Peyer's patch (tissue), 4 donors: ENCODE measurements around the gene ATP11A. TPM values are rescaled to one million over a fixed set of nuclear protein-coding genes. Genes with fewer than 3 reads are reported as not detected.
A peak's percentile ranks its signal among the peaks of the same experiment; 100 is the strongest.

ENCODE experiments used
- DNase-seq, 3 donors: peaks; one replicate each; pipeline ENCODE4 v3.0.0-alpha.2; 2017 to 2019
- H3K27ac ChIP-seq, 4 donors: fragments of 200-600 bp; sonication (generic); one replicate each; pipeline ENCODE4 v1.5.1; 2016 to 2019
- H3K27me3 ChIP-seq, 2 donors: fragments of 200-600 bp; sonication (generic); one replicate each; pipeline ENCODE4 v1.5.1; 2019
- H3K36me3 ChIP-seq, 3 donors: fragments of 200-600 bp; sonication (generic); one replicate each; pipeline ENCODE4 v1.5.1; 2016 to 2019
- H3K4me1 ChIP-seq, 4 donors: fragments of 200-600 bp; sonication (generic); one replicate each; pipeline ENCODE4 v1.5.1; 2016 to 2019
- H3K4me3 ChIP-seq, 4 donors: fragments of 200-600 bp; sonication (generic); 1 replicate in 3 of 4; 2 replicates in 1 of 4; pipeline ENCODE4 v1.5.1; 2016 to 2019; ENCODE audit warnings: mild to moderate bottlenecking in 1 of 4
- H3K9me3 ChIP-seq, 4 donors: fragments of 200-600 bp; sonication (generic); one replicate each; pipeline ENCODE4 v1.5.1; 2016 to 2019; ENCODE audit warnings: mild to moderate bottlenecking in 1 of 4
- CTCF ChIP-seq, 6 experiments: fragments of 450-650 bp in 4 of 6; fragments of 200-600 bp in 2 of 6; sonication (generic) in 1 of 6; IDR thresholded peaks; one replicate each; pipeline ENCODE4 v1.5.1; 2017 to 2019; ENCODE audit warnings: antibody characterized with exemption in 6 of 6, mild to moderate bottlenecking in 3 of 6, moderate library complexity in 1 of 6
- POLR2A ChIP-seq, 2 donors: fragments of 450-650 bp; IDR thresholded peaks; one replicate each; pipeline ENCODE4 v1.5.1; 2017; ENCODE audit warnings: antibody characterized with exemption in 2 of 2, mild to moderate bottlenecking in 2 of 2, moderate library complexity in 2 of 2
- total RNA-seq, 4 donors: library from RNA; depleted of rRNA; stranded (reverse); fragments of >200 nt; gene quantifications; one replicate each; pipeline ENCODE4 v1.1.0, GENCODE V29; 2016

The ATP11A gene
- total RNA-seq, 4 donors from 2014 or later = 33.1 to 64.2 (median 53.7) TPM

GRCh38 chr13:112761701-112762689, 72.2 kb downstream of the ATP11A start:
- TF ChIP-seq POLR2A (IDR thresholded peaks at IDR 0.05) (no peak), CTCF (IDR thresholded peaks at IDR 0.05) (no peak)
- Histone ChIP-seq H3K27ac (no peak overlapping the region), H3K36me3 (no peaks in the 10 kb centered on the region), H3K4me3 (no peak overlapping the region), H3K27me3 (no peaks in the 10 kb centered on the region), H3K9me3 (no peaks in the 10 kb centered on the region), H3K4me1 (no peaks in the 10 kb centered on the region)
- DNase-seq = no peak

GRCh38 chr13:112762690-112763080, 72.8 kb downstream of the ATP11A start:
- no peaks in the 10 kb centered on the region for H3K9me3 ChIP-seq
- no peak for DNase-seq
- TF ChIP-seq CTCF (IDR thresholded peaks at IDR 0.05) (no peak), POLR2A (IDR thresholded peaks at IDR 0.05) (no peak)

GRCh38 chr13:112764028-112764427, 74.2 kb downstream of the ATP11A start:
- no peak for TF ChIP-seq POLR2A (IDR thresholded peaks at IDR 0.05)
- TF ChIP-seq CTCF (IDR thresholded peaks at IDR 0.05) = no peak
- H3K36me3 ChIP-seq = no peaks in the 10 kb centered on the region
- peak in 1 of 3 donors; percentile 25 for DNase-seq
- no peak overlapping the region for H3K27ac ChIP-seq
- no peak overlapping the region for H3K4me3 ChIP-seq
- H3K4me1 ChIP-seq = peaks cover 0 to 13% (median 0%) of the 10 kb centered on the region in 4 donors
- H3K27me3 ChIP-seq = no peaks in the 10 kb centered on the region
- H3K9me3 ChIP-seq = no peaks in the 10 kb centered on the region

More at GRCh38 chr13:112762690-112763080, 72.8 kb downstream of the ATP11A start:
- Histone ChIP-seq H3K4me3 (no peak overlapping the region), H3K36me3 (no peaks in the 10 kb centered on the region), H3K27ac (no peak overlapping the region), H3K4me1 (no peaks in the 10 kb centered on the region), H3K27me3 (no peaks in the 10 kb centered on the region)

- H3K9me3 ChIP-seq = no peaks in the 10 kb centered on the region
These were observed 75.2 kb downstream of the ATP11A start for GRCh38 chr13:112764864-112765561.

More at GRCh38 chr13:112764864-112765561, 75.2 kb downstream of the ATP11A start:
- Histone ChIP-seq H3K4me1 (peaks cover 0 to 18% (median 0%) of the 10 kb centered on the region in 4 donors), H3K27me3 (no peaks in the 10 kb centered on the region), H3K4me3 (no peak overlapping the region), H3K36me3 (no peaks in the 10 kb centered on the region), H3K27ac (no peak overlapping the region)
- DNase-seq = peak in 1 of 3 donors; percentile 30
- TF ChIP-seq POLR2A (IDR thresholded peaks at IDR 0.05) (no peak), CTCF (IDR thresholded peaks at IDR 0.05) (no peak)
